Activated naive CD8-positive, alpha-beta T cell treated with anti-CD3 and anti-CD28 coated beads, Interleukin-2, amount 10 ng/mL, durations not matched to agents 7 days and 5 days (primary cell): Measurements from ENCODE around the gene MYBBP1A. TPM values are rescaled to one million over a fixed set of nuclear protein-coding genes. Genes with fewer than 3 reads are reported as not detected.

Experiments
- ATAC-seq: fragments of 150-1000 bp; cut with Tn5 transposase; one replicate; pipeline ENCODE4 v1.10.0; 2021; ENCODE audit warnings: low read depth, moderate library complexity
- POLR2A ChIA-PET: fragments of 350-600 bp; sonication (Branson Sonifier 250); formaldehyde crosslinking; loops from one replicate; lab custom pipeline; 2021; ENCODE audit warnings: antibody characterized with exemption; lab: Charles Lee
- DNase-seq: peaks from one replicate; pipeline ENCODE4 v3.0.0; 2021
- H3K27ac Mint-ChIP-seq: one replicate; pipeline ENCODE4 v1.8.0; 2022; ENCODE audit warnings: mild to moderate bottlenecking, mixed read lengths
- H3K27me3 Mint-ChIP-seq: one replicate; pipeline ENCODE4 v1.8.0; 2022; ENCODE audit warnings: mild to moderate bottlenecking, moderate library complexity, mixed read lengths
- H3K36me3 Mint-ChIP-seq: one replicate; pipeline ENCODE4 v1.8.0; 2021; ENCODE audit warnings: mild to moderate bottlenecking, mixed read lengths
- H3K4me1 Mint-ChIP-seq: one replicate; pipeline ENCODE4 v1.8.0; 2021; ENCODE audit warnings: mixed read lengths
- H3K4me3 Mint-ChIP-seq: one replicate; pipeline ENCODE4 v1.8.0; 2022; ENCODE audit warnings: mild to moderate bottlenecking, moderate library complexity, mixed read lengths
- H3K9me3 Mint-ChIP-seq: one replicate; pipeline ENCODE4 v1.8.0; 2021; ENCODE audit warnings: mixed read lengths
- total RNA-seq, 2 experiments: library from RNA; stranded (reverse); gene quantifications; one replicate each; pipeline ENCODE4 v1.2.3, GENCODE V29; 2021

The MYBBP1A gene
- total RNA-seq, 2 experiments from 2014 or later: 59.1 to 61.6 TPM

- Mint-ChIP-seq H3K4me3 (no peak overlapping the region), H3K4me1 (peaks cover 10% of the 10 kb centered on the region), H3K27ac (no peak overlapping the region), H3K9me3 (no peaks in the 10 kb centered on the region), H3K36me3 (no peaks in the 10 kb centered on the region), H3K27me3 (peaks cover 14% of the 10 kb centered on the region)
- ATAC-seq: no peak
- POLR2A ChIA-PET: no interaction called here
- no peak for DNase-seq
Observed at GRCh38 chr17:4574448-4575045, 19.4 kb upstream of the MYBBP1A start.

- POLR2A ChIA-PET: no interaction called here
- DNase-seq (no peak), ATAC-seq (peak; percentile 62)
- H3K27me3 Mint-ChIP-seq: peaks cover 20% of the 10 kb centered on the region
- no peak overlapping the region for H3K27ac Mint-ChIP-seq
- H3K9me3 Mint-ChIP-seq: no peaks in the 10 kb centered on the region
- H3K4me3 Mint-ChIP-seq: no peak overlapping the region
- no peaks in the 10 kb centered on the region for H3K36me3 Mint-ChIP-seq
- H3K4me1 Mint-ChIP-seq: peaks cover 10% of the 10 kb centered on the region
Observed at GRCh38 chr17:4573669-4574068, 18.5 kb upstream of the MYBBP1A start.

DNA sequence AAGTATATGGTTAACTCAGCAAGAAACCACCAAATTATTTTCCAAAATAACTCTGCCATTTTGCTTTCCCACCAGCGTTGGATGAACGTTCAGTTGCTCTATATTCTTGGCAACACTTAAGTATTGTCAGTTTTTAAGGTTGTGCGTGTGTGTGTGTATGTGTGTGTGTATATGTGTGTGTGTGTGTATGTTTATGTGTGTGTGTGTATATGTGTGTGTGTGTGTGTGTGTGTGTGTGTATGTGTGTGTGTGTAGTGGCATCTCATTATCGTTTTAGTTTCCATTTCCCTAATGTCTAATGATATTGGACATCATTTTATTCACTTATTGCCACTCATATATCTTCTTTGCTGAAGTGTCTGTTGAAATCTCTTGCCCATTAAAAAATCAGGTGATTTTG is 17.9 kb upstream of the MYBBP1A start:
- H3K27ac Mint-ChIP-seq: no peak overlapping the region
- POLR2A ChIA-PET: no interaction called here

DNA sequence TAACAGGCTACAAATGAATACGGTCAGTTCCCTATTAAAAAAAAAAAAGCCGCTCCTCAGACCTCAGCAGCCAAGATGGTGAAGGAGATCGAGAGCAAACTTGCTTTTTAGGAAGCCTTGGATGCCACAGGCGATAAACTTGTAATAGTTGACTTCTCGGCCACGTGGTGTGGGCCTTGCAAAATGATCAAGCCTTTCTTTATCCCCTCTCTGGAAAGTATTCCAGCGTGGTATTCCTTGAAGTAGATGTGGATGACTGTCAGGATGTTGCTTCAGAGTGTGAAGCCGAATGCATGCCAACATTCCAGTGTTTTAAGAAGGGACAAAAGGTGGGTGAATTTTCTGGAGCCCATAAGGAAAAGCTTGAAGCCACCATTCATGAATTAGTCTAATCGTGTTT is 16.9 kb upstream of the MYBBP1A start:
- Mint-ChIP-seq H3K4me3 (no peak overlapping the region), H3K27me3 (peaks cover 20% of the 10 kb centered on the region), H3K4me1 (peaks cover 10% of the 10 kb centered on the region), H3K27ac (no peak overlapping the region), H3K36me3 (no peaks in the 10 kb centered on the region), H3K9me3 (no peaks in the 10 kb centered on the region)
- DNase-seq (no peak), ATAC-seq (no peak)
- POLR2A ChIA-PET: no interaction called here

More for the DNA sequence above, 17.9 kb upstream of the MYBBP1A start:
- Mint-ChIP-seq H3K36me3 (no peaks in the 10 kb centered on the region), H3K9me3 (no peaks in the 10 kb centered on the region), H3K4me1 (peaks cover 10% of the 10 kb centered on the region), H3K27me3 (peaks cover 20% of the 10 kb centered on the region), H3K4me3 (no peak overlapping the region)
- ATAC-seq (no peak), DNase-seq (no peak)

DNA sequence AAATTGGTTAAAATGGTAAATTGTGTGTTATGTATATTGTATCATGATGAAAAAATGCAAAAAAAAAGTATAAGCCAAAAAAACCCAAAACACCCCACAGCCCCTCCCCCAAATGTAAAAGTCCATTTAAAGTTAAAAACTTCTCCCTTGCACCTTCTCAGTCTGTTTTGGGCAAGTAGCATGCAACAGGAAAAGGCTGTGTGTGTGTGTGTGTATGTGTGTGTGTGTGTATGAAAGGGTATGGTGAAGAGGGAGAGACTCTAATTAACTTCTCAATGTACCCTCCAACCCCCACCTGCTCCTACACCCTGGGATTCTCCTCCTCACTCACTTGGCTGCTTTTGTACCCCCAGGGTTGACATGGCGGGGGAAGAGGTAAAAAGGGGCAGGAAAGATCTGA is 14.4 kb upstream of the MYBBP1A start:
- DNase-seq (no peak), ATAC-seq (no peak)
- H3K27ac Mint-ChIP-seq: no peak overlapping the region
- H3K9me3 Mint-ChIP-seq: no peaks in the 10 kb centered on the region
- H3K36me3 Mint-ChIP-seq: no peaks in the 10 kb centered on the region
- POLR2A ChIA-PET: interaction anchor here (1.0 kb wide), 1 partner anchor 14 kb away, joined by 3 read pairs; the partner anchor contains the start of gene MYBBP1A
- H3K4me1 Mint-ChIP-seq: peaks cover 18% of the 10 kb centered on the region
- H3K4me3 Mint-ChIP-seq: no peak overlapping the region
- H3K27me3 Mint-ChIP-seq: peaks cover 18% of the 10 kb centered on the region

DNA sequence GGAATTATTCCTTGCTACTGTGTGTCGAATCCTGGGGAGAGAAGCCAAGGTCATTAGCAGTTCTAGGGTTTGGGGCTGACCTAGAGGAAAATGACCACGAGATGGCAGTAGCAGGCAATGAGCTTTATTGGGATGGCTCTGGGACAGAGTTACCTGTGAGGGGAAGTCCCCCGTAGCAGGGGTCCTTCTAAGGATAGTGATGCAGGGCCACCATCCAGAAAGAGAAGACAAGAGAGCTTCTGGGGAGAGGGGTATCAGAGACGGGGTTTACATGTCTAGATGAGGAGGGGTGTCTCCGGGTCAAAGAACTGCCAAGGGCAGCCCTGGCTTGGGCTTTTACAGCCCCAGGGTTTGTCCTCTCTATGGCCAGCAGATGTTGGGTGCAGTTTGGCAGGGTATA is 11.6 kb upstream of the MYBBP1A start:
- Mint-ChIP-seq H3K9me3 (no peaks in the 10 kb centered on the region), H3K36me3 (no peaks in the 10 kb centered on the region), H3K4me3 (no peak overlapping the region), H3K27ac (no peak overlapping the region), H3K27me3 (peaks cover 9% of the 10 kb centered on the region), H3K4me1 (peaks cover 28% of the 10 kb centered on the region)
- peak; percentile 60 for ATAC-seq
- POLR2A ChIA-PET: interaction anchor here (0.6 kb wide), 3 partner anchors 131 to 321 kb away, joined by 3 read pairs; no protein-coding TSS in a partner anchor
- DNase-seq: no peak

- Mint-ChIP-seq H3K27ac (peak overlapping the region; percentile 35), H3K4me3 (peak overlapping the region; percentile 57), H3K4me1 (peaks cover 28% of the 10 kb centered on the region), H3K27me3 (peaks cover 9% of the 10 kb centered on the region), H3K9me3 (no peaks in the 10 kb centered on the region), H3K36me3 (no peaks in the 10 kb centered on the region)
- DNase-seq: no peak
- POLR2A ChIA-PET: interaction anchor here (0.8 kb wide), 1 partner anchor 61 kb away, joined by 3 read pairs; no protein-coding TSS in a partner anchor
- peak; percentile 78 for ATAC-seq
Observed at GRCh38 chr17:4565209-4566141, 10.3 kb upstream of the MYBBP1A start.

DNA sequence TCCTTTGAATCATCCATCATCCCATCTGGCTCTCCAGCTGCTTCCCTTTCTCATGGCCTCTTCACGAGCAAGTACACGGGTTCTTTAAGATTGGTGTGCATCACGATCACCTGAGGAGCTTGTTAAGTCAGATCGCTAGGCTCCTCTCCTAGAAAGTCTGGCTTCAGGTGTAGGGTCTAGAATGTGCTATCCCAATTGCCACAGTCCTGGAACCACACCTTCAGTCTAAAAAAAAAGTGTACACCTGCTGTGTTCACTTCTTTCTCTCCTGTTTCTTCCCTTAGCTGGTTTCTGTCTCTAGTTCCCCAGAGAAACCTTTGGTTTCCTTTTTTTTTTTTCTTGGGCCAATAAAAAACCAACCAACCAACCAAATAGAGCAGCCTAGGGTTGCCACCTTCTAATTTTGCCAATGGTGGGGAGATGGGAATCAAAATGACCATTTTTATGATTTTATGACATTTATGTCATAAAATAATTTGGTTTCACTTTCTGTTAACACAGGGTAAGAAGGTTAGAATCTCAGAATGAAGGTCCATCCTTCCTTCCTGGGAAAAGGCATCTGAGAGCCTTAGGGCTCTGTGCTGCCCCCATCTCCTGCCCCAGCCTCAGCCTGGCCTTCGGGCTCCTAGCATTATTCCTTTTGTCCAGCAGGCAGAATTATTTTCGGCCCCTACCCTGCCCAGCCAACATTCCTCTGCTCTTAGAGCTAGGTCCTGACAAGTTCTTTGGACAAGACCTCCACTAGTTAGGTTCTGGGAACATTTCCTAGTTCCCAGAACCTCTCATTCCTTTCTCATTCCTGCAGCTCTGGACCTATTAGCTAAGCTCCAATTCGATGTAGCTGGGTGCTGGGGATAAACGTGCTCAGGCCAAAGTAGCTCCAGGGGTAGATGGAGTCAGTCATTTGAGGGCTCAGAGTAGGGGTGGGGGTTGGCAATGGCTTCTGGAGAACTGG is 7.1 kb upstream of the MYBBP1A start:
- ATAC-seq (peak; percentile 25), DNase-seq (no peak)
- POLR2A ChIA-PET: interaction anchor here (0.6 to 0.7 kb wide), 3 partner anchors 97 to 239 kb away, joined by 3 to 4 read pairs (median 3); no protein-coding TSS in a partner anchor
- Mint-ChIP-seq H3K27me3 (peaks cover 3% of the 10 kb centered on the region), H3K4me3 (peak overlapping the region; percentile 59), H3K4me1 (peaks cover 29% of the 10 kb centered on the region), H3K9me3 (no peaks in the 10 kb centered on the region), H3K27ac (peak overlapping the region; percentile 74), H3K36me3 (no peaks in the 10 kb centered on the region)

- ATAC-seq: no peak
- Mint-ChIP-seq H3K4me1 (peaks cover 31% of the 10 kb centered on the region), H3K36me3 (no peaks in the 10 kb centered on the region), H3K9me3 (no peaks in the 10 kb centered on the region), H3K27ac (no peak overlapping the region), H3K27me3 (peaks cover under 1% of the 10 kb centered on the region), H3K4me3 (no peak overlapping the region)
- POLR2A ChIA-PET: no interaction called here
- no peak for DNase-seq
Observed at GRCh38 chr17:4560837-4561256, 5.7 kb upstream of the MYBBP1A start.

DNA sequence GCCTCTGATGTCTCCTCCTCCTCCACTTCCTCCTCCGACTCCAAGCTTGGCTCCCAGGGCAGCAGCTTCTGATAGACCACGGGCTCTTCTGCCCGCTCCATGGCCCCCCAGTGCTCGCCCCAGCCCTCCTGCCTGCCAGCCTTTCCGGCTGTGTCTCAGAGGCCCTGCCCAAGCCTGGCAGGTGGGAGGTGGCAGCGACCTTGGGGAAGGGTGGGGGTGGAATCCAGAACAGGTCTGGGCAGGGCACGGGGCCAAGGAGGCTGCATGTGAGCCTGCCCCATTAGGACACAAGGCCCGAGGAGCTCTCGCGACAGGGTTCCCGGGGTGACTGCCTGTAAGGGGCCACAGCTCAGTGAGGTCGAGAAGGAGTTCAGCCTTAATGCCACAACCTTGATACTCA is 5.2 kb upstream of the MYBBP1A start, which contains the start of gene GGT6:
Gene GGT6 (minus strand): TSS at position 157 of the 400 bp plus-strand sequence. CDS start 56 bp downstream, at position 101.
- no peaks in the 10 kb centered on the region for H3K27me3 Mint-ChIP-seq

GRCh38 chr17:4559966-4560365 is 4.8 kb upstream of the MYBBP1A start:
- Mint-ChIP-seq H3K27ac (peak overlapping the region; percentile 13), H3K4me1 (peaks cover 30% of the 10 kb centered on the region)
- POLR2A ChIA-PET: no interaction called here

More for the DNA sequence above, 5.2 kb upstream of the MYBBP1A start, which contains the start of gene GGT6:
- Mint-ChIP-seq H3K4me3 (no peak within 1 kb of the TSS), H3K36me3 (no peaks in the 10 kb centered on the region), H3K4me1 (peaks cover 31% of the 10 kb centered on the region), H3K9me3 (no peaks in the 10 kb centered on the region), H3K27ac (peak within 1 kb of the TSS; percentile 13)
- ATAC-seq (no peak), DNase-seq (no peak)
- POLR2A ChIA-PET: no interaction called here

DNA sequence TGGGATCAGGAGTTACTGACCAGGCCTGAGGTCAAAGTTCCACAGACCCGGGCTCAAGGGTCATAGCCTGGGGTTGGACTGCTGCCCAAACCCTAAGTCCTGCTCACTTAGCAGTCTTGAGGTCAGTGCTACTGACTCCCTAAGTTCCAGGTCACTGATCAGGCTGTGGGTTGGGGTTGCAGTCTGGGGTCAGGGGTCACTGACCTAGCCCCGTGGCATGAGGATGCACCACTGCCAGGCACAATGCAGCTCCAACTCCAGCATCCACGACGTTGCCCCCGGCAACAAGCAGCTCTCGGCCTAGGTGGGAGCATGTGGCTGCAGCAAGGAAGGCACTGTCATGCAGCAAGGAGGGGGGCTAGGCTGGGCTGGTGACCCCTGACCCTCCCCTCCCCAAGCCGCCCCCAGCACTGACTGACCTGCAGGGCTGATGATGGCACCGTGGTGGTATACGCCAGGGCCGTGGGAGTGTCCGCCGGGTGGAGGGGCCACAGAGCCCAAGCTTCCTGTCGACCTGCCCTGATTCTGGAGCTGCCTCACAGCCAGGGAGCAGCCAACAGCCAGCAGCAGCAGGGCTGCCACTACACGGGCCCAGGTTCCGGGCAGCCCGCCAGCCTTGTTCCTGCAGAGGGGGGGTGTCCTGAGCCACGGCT is 4.1 kb upstream of the MYBBP1A start:
- H3K36me3 Mint-ChIP-seq: no peaks in the 10 kb centered on the region
- no peaks in the 10 kb centered on the region for H3K27me3 Mint-ChIP-seq
- no peak for ATAC-seq
- H3K4me3 Mint-ChIP-seq: no peak overlapping the region
- no peaks in the 10 kb centered on the region for H3K9me3 Mint-ChIP-seq
- H3K27ac Mint-ChIP-seq: no peak overlapping the region
- DNase-seq: no peak
- H3K4me1 Mint-ChIP-seq: peaks cover 35% of the 10 kb centered on the region
- POLR2A ChIA-PET: no interaction called here

More at GRCh38 chr17:4559966-4560365, 4.8 kb upstream of the MYBBP1A start:
- H3K36me3 Mint-ChIP-seq: no peaks in the 10 kb centered on the region
- no peaks in the 10 kb centered on the region for H3K9me3 Mint-ChIP-seq
- DNase-seq (no peak), ATAC-seq (no peak)
- no peaks in the 10 kb centered on the region for H3K27me3 Mint-ChIP-seq
- no peak overlapping the region for H3K4me3 Mint-ChIP-seq
